AG04449 (cell line): Measurements from ENCODE around the gene SP140L.
"Not testable (repeated sequence)": the region's sequence is repeated elsewhere in the genome, so short reads cannot be mapped to it uniquely, and the experiment has no call there.

ENCODE experiments used
- CTCF ChIA-PET: fragments of 350-600 bp; formaldehyde crosslinking; extraction: SDS; loops from one replicate; lab custom pipeline; 2021; ENCODE audit warnings: antibody characterized with exemption; lab: Yijun Ruan, JAX
- POLR2A ChIA-PET: fragments of 400-600, 350-600 bp; formaldehyde crosslinking; extraction: SDS; loops from one replicate; lab custom pipeline; 2020; ENCODE audit warnings: antibody characterized with exemption, inconsistent platforms; lab: Yijun Ruan, JAX
- DNase-seq: peaks from one replicate; pipeline ENCODE4 v3.0.0-alpha.2; 2010; ENCODE audit warnings: low read depth, low spot score
- H3K4me3 ChIP-seq: 2 replicates; pipeline ENCODE4 v1.5.1; 2011; ENCODE audit warnings: low read depth, mild to moderate bottlenecking, control low read depth, low read length
- CTCF ChIP-seq: IDR thresholded peaks from one replicate; pipeline ENCODE4 v1.5.1; 2011; ENCODE audit warnings: mild to moderate bottlenecking, moderate library complexity, low read length, control low read depth, inconsistent platforms; ENCODE audit not compliant: insufficient read depth; ENCODE audit errors: missing control alignments

SP140L gene

DNA sequence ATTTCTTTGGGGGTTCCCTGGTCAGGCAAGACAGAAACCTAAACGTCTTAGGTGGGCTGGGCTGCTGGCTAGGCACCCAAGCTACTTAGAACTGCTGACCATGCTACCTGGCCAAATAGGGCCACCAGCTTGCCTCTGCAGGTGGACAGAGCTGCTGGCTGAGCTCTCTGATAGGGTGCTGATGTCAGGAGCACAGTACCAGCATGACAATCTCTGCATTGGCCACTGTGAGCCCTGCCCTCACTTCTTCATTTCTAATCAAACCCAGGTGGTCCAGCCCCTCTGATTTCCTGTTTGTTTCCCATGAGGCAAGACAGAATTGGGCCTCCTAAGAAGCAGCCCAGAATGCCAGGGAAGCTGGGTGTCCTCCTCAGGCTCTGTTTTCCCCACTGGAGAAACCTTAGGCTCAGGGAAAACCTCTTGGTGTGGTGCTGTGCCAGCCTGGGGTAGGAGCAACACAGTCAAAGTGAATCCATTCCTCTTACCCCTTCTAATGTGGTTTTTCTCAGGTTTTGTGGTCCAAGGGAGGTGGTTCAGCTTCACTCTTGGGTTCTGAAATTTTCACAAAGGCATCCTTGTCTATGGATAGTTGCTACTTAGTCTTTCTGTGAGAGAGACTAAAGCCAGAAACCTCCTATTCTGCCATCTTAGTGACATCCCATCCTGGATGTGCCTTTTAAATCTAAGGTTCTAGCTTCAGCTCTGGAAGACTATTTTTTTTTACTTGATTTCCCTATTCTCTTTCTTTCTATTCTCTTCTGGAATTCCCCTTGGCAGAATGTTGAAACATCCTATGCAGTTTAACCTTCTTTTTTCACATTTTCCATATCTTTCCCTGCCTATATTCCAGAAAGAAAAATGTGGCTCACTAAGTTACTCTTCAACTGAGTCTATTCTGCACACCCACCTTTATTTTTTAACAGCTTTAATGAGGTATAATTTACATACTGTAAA, 104.2 kb downstream of the SP140L start:
- ChIA-PET POLR2A (no interaction called here), CTCF (no interaction called here)

GRCh38 chr2:230434677-230435324, 107.8 kb downstream of the SP140L start:
- TF ChIP-seq CTCF: no peak
- no peak for DNase-seq
- ChIA-PET POLR2A (no interaction called here), CTCF (no interaction called here)
- no peak overlapping the region for H3K4me3 ChIP-seq

More for the DNA sequence above, 104.2 kb downstream of the SP140L start:
- no peak overlapping the region for H3K4me3 ChIP-seq
- no peak for TF ChIP-seq CTCF
- DNase-seq: no peak

DNA sequence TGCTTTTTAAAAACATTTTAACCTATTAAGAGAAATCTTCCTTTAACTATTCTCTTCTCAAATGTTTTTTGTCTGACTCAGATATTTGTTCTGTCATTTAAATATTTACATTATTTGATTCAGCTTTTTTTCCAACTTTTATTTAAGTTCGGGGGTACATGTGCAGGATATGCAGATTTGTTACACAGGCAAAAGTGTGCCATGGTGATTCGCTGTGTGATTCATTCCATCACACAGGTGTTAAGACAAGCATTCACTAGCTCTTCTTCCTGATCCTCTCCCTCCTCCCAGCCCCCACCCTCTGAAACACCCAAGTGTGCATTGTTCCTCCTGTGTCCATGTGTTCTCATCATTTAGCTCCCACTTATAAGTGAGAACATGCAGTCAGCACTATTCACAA, 108.4 kb downstream of the SP140L start:
- ChIA-PET CTCF (no interaction called here), POLR2A (no interaction called here)
- TF ChIP-seq CTCF: no peak
- no peak for DNase-seq
- no peak overlapping the region for H3K4me3 ChIP-seq

DNA sequence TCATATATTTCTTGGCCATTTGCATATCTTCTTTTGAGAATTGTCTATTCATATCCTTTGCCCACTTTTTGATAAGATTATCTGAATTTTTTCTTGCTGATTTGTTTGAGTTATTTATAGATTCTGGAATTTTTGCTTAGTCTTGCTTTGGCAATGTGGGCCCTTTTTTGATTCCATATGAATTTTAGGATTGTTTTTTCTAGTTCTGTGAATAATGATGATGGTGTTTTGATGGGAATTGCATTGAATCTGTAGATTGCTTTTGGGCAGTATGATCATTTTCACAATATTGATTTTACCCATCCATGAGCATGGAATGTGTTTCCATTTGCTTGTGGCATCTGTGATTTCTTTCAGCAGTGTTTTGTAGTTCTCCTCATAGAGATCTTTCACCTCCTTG, 112.1 kb downstream of the SP140L start:
- DNase-seq, CTCF ChIA-PET, H3K4me3 ChIP-seq, POLR2A ChIA-PET: not testable (repeated sequence)

- no peak overlapping the region for H3K4me3 ChIP-seq
- no peak for DNase-seq
- ChIA-PET POLR2A (no interaction called here), CTCF (no interaction called here)
- no peak for TF ChIP-seq CTCF
Measured at GRCh38 chr2:230439590-230439989, 112.6 kb downstream of the SP140L start.

DNA sequence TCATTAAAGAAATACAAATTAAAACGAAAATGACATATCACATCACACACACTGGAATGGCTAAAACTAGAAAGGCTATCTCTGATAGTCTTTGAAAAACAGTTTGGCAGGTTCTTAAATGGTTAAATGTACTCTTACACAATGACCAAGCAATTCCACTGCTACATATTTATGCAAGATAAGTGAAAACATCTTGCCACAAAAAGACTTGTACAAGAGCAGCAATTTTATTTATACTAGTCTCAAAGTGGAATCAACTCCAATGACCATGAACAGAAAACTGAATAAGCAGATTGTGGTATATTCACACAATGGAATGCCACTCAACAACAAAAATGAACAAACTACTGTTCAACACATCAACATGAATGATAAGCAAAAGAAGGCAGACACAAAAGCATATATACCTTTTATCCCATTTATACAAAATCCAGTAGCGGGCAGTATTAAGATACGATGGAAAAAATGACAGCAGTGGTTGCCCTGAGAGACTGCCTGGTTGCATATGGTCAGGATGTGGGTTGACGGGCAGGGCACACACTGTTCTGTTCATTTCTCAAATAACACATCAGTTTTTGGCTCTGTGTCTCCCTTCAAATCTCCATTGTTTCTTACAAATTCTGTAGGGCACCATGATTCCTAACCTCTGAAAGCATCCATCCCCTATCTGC, 114.4 kb downstream of the SP140L start:
- no peak for TF ChIP-seq CTCF
- POLR2A ChIA-PET: no interaction called here
- no peak overlapping the region for H3K4me3 ChIP-seq
- DNase-seq: peak; percentile 36
- CTCF ChIA-PET: no interaction called here
